Cardiac septum (tissue), 1 donor: ENCODE measurements around the gene CPT1B. TPM values are rescaled to one million over a fixed set of nuclear protein-coding genes. Genes with fewer than 3 reads are reported as not detected.
"Not testable (repeated sequence)": the region's sequence is repeated elsewhere in the genome, so short reads cannot be mapped to it uniquely, and the experiment has no call there.

Source experiments
- DNase-seq: peaks from one replicate; pipeline ENCODE4 v3.0.0-alpha.2; 2020; ENCODE audit warnings: low spot score
- intact Hi-C: fragments of 100-400 bp; cut with DNase I; formaldehyde crosslinking; loops from one replicate; pipeline ENCODE4 v1.14.0; 2022
- total RNA-seq: library from RNA; stranded (reverse); fragmentation: NEBNext Ultra II Directional; extraction: Animal tissue kit (Norgen Biotek cat#: 25700); gene quantifications from one replicate; pipeline ENCODE4 v1.2.1, GENCODE V29; 2021
- donor health status: DM: no; HTN: no; CAD: no.

Gene CPT1B
- total RNA-seq, 1 donor from 2014 or later, result 253 TPM

- intact Hi-C loops, result loop anchor here (5.0 kb wide), 2 partner anchors 38 to 58 kb away; partner anchors contain the start of genes CHKB and SYCE3
These were observed 53.5 kb downstream of the CPT1B start for GRCh38 chr22:50524676-50525103.

GRCh38 chr22:50523806-50524675 lies 54.2 kb downstream of the CPT1B start:
- no peak for DNase-seq
- intact Hi-C loops, result no loop called here

More at GRCh38 chr22:50524676-50525103, 53.5 kb downstream of the CPT1B start:
- no peak for DNase-seq

- no peak for DNase-seq
- intact Hi-C loops, result no loop called here
These were observed 54.8 kb downstream of the CPT1B start for GRCh38 chr22:50523458-50523805.

- intact Hi-C loops, result no loop called here
- DNase-seq, result no peak
These were observed 55.3 kb downstream of the CPT1B start for GRCh38 chr22:50522806-50523438.

- DNase-seq, result no peak
- intact Hi-C loops, result no loop called here
These were observed 55.9 kb downstream of the CPT1B start for GRCh38 chr22:50522208-50522805.

GRCh38 chr22:50521710-50522109 lies 56.5 kb downstream of the CPT1B start:
- intact Hi-C loops, result no loop called here
- DNase-seq, result no peak

- intact Hi-C loops, result no loop called here
- DNase-seq, result no peak
These were observed 57.3 kb downstream of the CPT1B start for GRCh38 chr22:50520826-50521453.

GRCh38 chr22:50520184-50520583 lies 58.0 kb downstream of the CPT1B start:
- DNase-seq, intact Hi-C loops: not testable (repeated sequence)

GRCh38 chr22:50519151-50519550 lies 59.1 kb downstream of the CPT1B start:
- intact Hi-C loops, result no loop called here
- DNase-seq, result no peak

Other genes starting within 250 kb of the CPT1B start
- gene PPP6R2, start 235.1 kb downstream of the CPT1B start, total RNA-seq, result 37.1 TPM
- 63.5 TPM for gene SBF1, start 103.4 kb downstream of the CPT1B start, total RNA-seq
- 0.13 TPM for gene ADM2, start 96.9 kb downstream of the CPT1B start, total RNA-seq
- gene MIOX, start 91.6 kb downstream of the CPT1B start, total RNA-seq, result not detected
- gene LMF2, start 70.7 kb downstream of the CPT1B start, total RNA-seq, result 28.7 TPM
- gene NCAPH2, start 70.2 kb downstream of the CPT1B start, total RNA-seq, result 25.1 TPM
- gene SCO2, start 52.8 kb downstream of the CPT1B start, total RNA-seq, result 2.4 TPM
- gene TYMP, start 48.4 kb downstream of the CPT1B start, total RNA-seq, result 18.3 TPM
- gene KLHDC7B, start 32.5 kb downstream of the CPT1B start, total RNA-seq, result 0.08 TPM
- not detected for gene SYCE3, start 15.5 kb downstream of the CPT1B start, total RNA-seq
- 49.4 TPM for gene CHKB, start 4.4 kb upstream of the CPT1B start, total RNA-seq
- gene MAPK8IP2, start 22.4 kb upstream of the CPT1B start, total RNA-seq, result 0.48 TPM
- 33.7 TPM for gene ARSA, start 49.7 kb upstream of the CPT1B start, total RNA-seq
- gene SHANK3, start 94.4 kb upstream of the CPT1B start, total RNA-seq, result 25.9 TPM
- gene ACR, start 159.8 kb upstream of the CPT1B start, total RNA-seq, result 0.40 TPM
- gene RABL2B, start 205.2 kb upstream of the CPT1B start, total RNA-seq, result 9.2 TPM